ENCODE data around the gene CTU2.

The CTU2 gene

DNA sequence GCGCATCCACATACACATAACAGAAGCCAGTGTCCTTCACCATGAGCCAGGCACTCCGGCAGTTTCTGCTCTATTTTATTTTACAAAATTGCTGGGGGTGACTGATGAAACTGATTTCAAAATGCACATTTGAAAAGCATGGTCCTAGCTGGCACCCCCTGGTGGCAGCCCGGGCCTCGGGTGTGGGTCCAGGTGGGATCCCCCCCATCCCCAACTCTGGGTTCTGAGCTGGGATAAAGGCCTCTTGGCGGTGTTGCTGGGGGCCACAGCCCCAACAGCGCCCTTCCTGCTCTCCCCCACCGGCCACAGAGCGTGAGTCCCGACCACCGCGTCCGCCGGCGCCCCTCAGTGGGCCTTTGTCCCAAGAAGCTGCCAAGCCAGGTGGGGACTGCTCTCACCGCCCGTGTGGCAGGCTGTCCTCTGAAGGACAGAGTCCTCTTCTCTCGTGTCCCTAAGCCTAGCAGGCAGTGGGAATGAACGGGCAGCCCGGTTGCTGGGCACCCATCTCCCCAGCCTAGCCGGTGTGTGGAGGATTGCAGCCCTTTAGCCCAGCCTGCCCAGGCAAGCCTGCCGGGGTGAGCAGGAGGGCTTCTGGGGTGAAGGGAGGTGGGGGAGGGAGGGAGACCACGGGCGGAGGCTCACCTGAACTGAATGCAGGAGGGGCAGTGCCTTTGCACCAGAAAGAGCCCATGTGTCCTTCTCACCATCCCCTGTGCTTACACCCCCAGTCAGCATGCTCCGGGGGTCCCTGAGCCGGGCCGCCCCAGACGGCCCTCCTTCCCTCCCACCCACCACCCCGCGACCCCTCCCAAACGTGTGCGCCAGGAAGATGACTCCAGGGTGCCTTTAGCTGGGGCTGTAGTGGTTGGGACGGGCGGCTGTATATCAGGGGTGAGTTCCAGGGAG, 20.9 kb upstream of the CTU2 start:
- Histone ChIP-seq H3K36me3 (ENCODE audit: insufficient read depth, low read length) (no peaks in the 10 kb centered on the region), H3K27ac (ENCODE audit: low read depth, low read length, poor library complexity, severe bottlenecking) (no peak overlapping the region), H3K9ac (ENCODE audit: low read length) (peak overlapping the region; percentile 60; the same call in 1 of the 2 replicates), H3K79me2 (ENCODE audit: insufficient read depth, low read length) (no peaks in the 10 kb centered on the region), H3K9me3 (ENCODE audit: low read length) (no peaks in the 10 kb centered on the region), H4K20me1 (ENCODE audit: insufficient read depth, low read length) (no peaks in the 10 kb centered on the region), H2AFZ (ENCODE audit: low read length) (no peak overlapping the region), H3K4me2 (ENCODE audit: low read length) (peak overlapping the region; percentile 87), H3F3A (ENCODE audit: insufficient read depth, low read length) (0 out of 2 replicates have a peak, but pooled peaks cover 3% of the 10 kb centered on the region), H3K27me3 (ENCODE audit: insufficient read depth, low read length) (peaks cover 6% of the 10 kb centered on the region; the same call in 1 of the 2 replicates), H3K4me3 (ENCODE audit: low read depth, low read length, poor library complexity, severe bottlenecking) (peak overlapping the region; percentile 67), H3K9me2 (ENCODE audit: low read depth, low read length) (no peaks in the 10 kb centered on the region), H3K4me1 (ENCODE audit: insufficient read depth, low read length, severe bottlenecking) (peaks cover 37% of the 10 kb centered on the region)
- peak; percentile 81 for TF ChIP-seq CTCF (IDR thresholded peaks at IDR 0.05; ENCODE audit: low read length)
- no peak for TF ChIP-seq EZH2 (IDR thresholded peaks at IDR 0.05; ENCODE audit: borderline replicate concordance, low read length)

DNA sequence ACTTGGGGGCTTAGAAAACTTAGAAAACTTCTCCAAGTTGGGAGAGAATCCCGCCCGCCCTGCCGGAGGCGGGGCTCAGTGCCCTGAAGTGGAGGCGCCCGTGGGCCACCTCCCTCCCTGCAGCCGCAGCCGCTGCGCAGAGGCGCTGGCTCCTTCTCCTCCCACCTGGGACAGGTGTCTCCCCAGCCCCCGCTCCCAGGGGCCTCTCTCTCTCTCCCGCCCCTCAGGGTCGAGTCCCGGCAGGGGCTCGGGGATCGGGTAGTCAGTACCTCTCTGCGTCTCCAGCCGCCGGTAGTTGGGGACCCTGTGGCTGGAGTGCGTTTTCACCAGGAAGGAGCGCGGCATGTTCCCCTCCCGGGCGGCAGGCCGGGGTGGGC, 20.3 kb upstream of the CTU2 start:
- TF ChIP-seq CTCF (IDR thresholded peaks at IDR 0.05; ENCODE audit: low read length) (no peak), EZH2 (IDR thresholded peaks at IDR 0.05; ENCODE audit: borderline replicate concordance, low read length) (no peak)
- Histone ChIP-seq H3K79me2 (ENCODE audit: insufficient read depth, low read length) (no peaks in the 10 kb centered on the region), H3F3A (ENCODE audit: insufficient read depth, low read length) (0 out of 2 replicates have a peak, but pooled peaks cover 3% of the 10 kb centered on the region), H3K9me3 (ENCODE audit: low read length) (no peaks in the 10 kb centered on the region), H3K9me2 (ENCODE audit: low read depth, low read length) (no peaks in the 10 kb centered on the region), H4K20me1 (ENCODE audit: insufficient read depth, low read length) (no peaks in the 10 kb centered on the region), H3K4me1 (ENCODE audit: insufficient read depth, low read length, severe bottlenecking) (peaks cover 30% of the 10 kb centered on the region), H3K4me3 (ENCODE audit: low read depth, low read length, poor library complexity, severe bottlenecking) (peak overlapping the region; percentile 67), H2AFZ (ENCODE audit: low read length) (no peak overlapping the region), H3K9ac (ENCODE audit: low read length) (peak overlapping the region; percentile 60), H3K27ac (ENCODE audit: low read depth, low read length, poor library complexity, severe bottlenecking) (no peak overlapping the region), H3K4me2 (ENCODE audit: low read length) (peak overlapping the region; percentile 87), H3K27me3 (ENCODE audit: insufficient read depth, low read length) (peaks cover 12% of the 10 kb centered on the region; the same call in 1 of the 2 replicates), H3K36me3 (ENCODE audit: insufficient read depth, low read length) (no peaks in the 10 kb centered on the region)

DNA sequence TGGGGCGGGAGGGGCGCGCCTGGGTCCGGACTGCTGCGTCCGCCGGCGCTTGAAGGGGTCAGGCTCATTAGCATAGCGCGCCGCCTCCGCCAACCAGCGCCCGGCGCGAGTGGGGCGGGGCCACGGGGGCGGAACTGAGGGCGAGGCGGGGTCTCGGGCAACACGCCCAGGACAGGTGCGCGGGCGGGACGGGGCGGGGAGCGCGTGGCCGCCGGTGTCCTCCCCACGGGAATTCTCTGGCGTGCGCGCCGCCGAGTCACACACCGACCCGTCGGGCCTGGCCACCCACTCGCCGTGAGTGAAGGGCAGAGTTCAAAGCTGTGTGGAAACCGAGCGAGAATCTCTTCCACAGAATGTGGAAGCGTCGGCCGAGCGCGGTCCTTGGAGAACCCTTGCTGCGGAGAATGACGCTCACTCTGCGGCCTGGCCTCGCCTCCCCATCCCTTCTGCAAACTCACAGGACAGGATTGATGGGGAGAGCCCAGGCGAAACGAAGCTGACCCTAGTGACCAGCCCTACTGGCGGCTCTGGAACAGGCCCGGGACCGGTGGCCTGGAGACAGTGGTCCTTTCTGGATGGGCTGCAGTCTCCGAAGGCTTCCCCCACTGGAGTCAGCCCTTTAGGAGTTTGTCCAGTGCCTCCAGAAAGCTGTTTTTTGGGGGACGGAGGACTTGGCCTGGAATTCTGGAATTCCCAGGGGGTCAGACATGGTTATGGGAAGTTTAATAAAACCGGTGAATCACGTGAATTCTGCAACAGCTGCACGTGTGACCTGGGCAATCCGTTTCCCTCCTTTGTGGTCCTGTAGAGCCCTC, 19.7 kb upstream of the CTU2 start, which contains the start of gene SNAI3:
Gene SNAI3, minus strand, starts transcription at position 69 of the 815 bp plus-strand sequence. CDS start 101 bp downstream, outside the sequence.
- Histone ChIP-seq H2AFZ (ENCODE audit: low read length) (no peak within 1 kb of the TSS), H3K79me2 (ENCODE audit: insufficient read depth, low read length) (no peaks in the 10 kb centered on the region), H3K9me2 (ENCODE audit: low read depth, low read length) (no peaks in the 10 kb centered on the region), H3K9me3 (ENCODE audit: low read length) (no peaks in the 10 kb centered on the region), H3K4me3 (ENCODE audit: low read depth, low read length, poor library complexity, severe bottlenecking) (peak within 1 kb of the TSS; percentile 67), H3K27me3 (ENCODE audit: insufficient read depth, low read length) (peaks cover 12% of the 10 kb centered on the region; the same call in 1 of the 2 replicates), H3K4me1 (ENCODE audit: insufficient read depth, low read length, severe bottlenecking) (peaks cover 24% of the 10 kb centered on the region), H3K36me3 (ENCODE audit: insufficient read depth, low read length) (no peaks in the 10 kb centered on the region), H3F3A (ENCODE audit: insufficient read depth, low read length) (0 out of 2 replicates have a peak, but pooled peaks cover 3% of the 10 kb centered on the region), H4K20me1 (ENCODE audit: insufficient read depth, low read length) (no peaks in the 10 kb centered on the region), H3K27ac (ENCODE audit: low read depth, low read length, poor library complexity, severe bottlenecking) (no peak within 1 kb of the TSS), H3K9ac (ENCODE audit: low read length) (peak within 1 kb of the TSS; percentile 60), H3K4me2 (ENCODE audit: low read length) (peak within 1 kb of the TSS; percentile 87)
- TF ChIP-seq CTCF (IDR thresholded peaks at IDR 0.05; ENCODE audit: low read length) (no peak), EZH2 (IDR thresholded peaks at IDR 0.05; ENCODE audit: borderline replicate concordance, low read length) (no peak)
